ENCODE data around the gene ADAP1. TPM values are rescaled to one million over a fixed set of nuclear protein-coding genes. Genes with fewer than 3 reads are reported as not detected.

Gene ADAP1
- polyA plus RNA-seq, 1 donor, result 3.2 TPM

DNA sequence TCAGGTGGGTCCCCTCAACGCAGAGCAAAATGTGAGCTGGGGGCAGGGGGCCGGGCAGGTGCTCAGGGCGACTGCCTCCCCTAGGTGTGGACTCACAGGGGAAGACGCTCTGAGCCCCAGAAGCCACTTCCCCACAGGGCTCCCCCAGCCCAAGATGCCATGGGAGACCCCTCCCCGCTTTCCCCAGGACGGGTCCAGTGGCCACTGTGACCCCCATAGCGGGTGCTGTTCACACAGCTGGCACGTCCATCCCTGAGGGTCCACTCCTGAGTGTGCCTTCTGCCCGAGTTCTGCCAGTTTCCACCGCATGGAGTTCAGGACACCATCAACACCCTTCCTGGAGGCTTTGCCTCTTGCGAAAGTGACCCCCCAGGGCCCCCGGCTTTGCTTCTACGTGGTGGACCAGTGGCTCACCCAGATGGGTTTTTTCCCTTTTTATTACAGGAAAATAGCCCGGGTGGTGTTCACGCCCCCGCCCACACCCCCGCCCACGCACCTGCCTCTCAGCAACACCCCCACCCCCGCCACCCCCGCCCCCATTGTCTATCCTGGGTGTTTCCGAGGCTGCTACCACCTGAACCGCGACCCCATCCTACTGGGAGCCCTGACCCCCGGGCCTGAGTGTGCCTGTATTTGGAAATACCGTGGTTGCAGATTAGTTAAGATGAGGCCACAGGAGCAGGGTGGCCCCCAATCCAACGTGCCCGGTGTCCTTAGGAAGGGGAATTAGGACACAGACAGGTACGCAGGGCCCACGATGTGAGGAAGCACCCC lies 32.0 kb downstream of the ADAP1 start:
- no peak for DNase-seq (ENCODE audit: low read depth)

DNA sequence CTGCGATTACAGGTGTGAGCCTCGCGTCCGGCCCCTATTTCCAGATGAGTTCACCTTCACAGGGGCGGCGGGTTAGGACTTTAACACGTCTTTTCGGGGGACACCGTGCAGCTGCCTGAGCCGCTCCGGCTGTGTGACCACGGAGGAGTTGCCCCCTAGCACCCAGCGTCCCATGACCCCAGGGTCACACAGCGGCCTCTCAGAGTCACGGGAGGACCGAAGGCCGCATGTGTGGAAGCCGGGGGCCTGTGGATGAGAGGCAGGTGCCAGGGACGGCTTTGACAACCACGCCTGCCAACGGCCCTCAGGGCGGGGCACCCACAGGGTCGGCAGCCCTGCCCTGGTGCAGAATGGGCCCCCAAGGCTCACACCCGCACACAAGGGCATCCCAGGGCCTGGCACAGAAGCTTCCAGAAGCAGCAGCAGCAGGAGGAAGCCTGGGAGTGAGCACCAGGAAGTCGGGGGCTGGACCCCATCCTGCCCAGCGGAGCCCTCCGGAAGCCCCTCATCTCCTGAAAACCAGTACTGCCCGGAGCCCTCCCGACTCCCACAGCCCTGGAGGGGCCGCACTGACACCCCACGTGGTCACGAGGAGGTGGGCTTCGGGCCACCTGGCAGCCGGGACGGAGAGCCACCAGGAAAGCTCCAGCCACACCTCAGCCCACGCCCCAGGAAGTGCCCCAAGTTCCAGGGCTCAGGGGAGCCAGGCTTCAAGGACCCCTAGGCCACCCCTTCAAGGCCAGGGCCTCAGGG lies 32.7 kb downstream of the ADAP1 start:
- DNase-seq (ENCODE audit: low read depth), result no peak

DNA sequence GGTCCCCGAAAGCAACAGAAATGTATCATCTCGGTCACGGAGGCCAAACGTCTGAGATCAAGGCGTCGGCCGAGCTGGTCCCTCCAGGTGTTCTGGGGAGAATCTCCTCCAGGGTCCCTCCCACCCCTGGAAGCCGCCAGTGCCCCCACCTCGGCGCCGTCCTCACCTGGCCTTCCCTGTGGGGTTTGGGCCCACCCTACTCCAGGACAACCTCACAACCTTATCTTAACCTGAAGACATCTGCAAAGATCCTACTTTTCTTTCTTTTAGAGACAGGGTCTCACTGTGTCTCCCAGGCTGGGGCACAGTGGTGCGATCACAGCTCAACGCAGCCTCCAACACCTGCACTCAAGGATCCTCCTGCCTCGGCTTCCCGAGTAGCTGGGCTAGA lies 33.4 kb downstream of the ADAP1 start:
- no peak for DNase-seq (ENCODE audit: low read depth)

DNA sequence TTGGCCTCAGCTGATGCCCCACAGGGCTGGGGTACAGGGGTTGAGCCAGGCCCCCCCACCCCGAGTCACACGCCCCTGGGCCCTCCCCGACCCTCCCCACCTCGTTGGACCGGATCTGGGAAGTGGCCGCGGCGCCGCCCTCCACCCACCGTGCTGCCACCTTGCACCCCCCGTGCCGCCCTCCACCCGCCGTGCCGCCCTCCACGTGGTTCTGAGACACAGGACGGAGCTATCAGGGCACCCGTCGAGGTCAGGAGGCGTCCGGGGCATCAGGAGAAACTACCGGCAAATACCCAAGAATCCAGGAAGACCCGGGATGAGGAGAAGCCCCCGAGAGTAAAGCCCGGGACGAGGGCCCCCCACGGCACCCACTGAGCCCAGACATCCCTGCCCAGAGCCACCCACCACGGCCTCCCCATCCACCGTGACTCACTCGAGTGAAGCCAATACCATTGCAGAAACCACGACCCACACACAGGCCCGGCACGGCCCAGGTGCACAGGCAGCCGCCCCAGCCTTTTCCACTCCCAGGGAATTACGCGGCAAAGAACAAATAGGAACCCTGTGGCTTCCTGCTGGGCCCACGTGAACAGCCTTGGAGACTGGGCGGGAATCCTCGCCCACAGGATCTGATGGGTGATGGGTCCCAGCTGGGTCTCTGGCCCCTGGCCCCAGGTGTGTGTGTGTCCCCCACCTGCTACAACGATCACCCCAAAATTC lies 34.0 kb downstream of the ADAP1 start:
- no peak for DNase-seq (ENCODE audit: low read depth)

DNA sequence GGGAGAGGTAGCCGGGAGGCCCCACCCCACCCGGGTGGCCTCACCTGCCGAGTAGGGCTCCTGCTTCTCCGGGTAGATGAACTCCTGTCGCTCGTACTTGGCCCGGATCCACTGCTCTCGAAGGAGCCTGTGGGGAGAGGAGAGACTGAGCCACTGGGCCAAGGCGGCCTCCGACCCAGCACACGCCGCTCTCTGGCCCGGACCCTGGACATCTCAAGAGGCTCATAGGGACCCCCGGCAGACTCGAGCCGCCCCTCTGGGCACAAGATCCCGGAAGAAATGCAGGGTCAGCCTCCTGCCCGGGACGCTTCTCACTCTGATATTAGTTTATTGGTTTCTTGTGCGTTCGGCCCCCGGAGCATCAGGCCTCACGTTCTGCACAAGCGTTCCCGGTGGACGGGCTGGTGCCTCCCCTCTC lies 34.5 kb downstream of the ADAP1 start:
- DNase-seq (ENCODE audit: low read depth), result no peak

DNA sequence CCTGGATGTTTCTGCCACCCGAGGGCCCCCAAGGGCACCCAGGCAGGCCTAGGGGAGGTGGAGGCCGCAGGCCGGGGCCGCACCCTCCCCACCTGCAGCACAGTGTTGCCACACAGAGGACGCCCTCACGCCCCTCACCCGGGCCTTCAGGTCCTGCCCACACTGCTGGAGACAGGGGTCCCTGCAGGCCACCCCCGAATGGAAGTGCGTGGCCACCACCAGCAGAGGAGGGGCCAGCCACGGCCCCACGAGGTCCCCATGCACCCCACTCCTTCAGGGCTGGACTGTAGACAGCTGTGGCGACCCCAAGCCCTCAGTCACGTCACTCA lies 35.4 kb downstream of the ADAP1 start:
- no peak for DNase-seq (ENCODE audit: low read depth)

DNA sequence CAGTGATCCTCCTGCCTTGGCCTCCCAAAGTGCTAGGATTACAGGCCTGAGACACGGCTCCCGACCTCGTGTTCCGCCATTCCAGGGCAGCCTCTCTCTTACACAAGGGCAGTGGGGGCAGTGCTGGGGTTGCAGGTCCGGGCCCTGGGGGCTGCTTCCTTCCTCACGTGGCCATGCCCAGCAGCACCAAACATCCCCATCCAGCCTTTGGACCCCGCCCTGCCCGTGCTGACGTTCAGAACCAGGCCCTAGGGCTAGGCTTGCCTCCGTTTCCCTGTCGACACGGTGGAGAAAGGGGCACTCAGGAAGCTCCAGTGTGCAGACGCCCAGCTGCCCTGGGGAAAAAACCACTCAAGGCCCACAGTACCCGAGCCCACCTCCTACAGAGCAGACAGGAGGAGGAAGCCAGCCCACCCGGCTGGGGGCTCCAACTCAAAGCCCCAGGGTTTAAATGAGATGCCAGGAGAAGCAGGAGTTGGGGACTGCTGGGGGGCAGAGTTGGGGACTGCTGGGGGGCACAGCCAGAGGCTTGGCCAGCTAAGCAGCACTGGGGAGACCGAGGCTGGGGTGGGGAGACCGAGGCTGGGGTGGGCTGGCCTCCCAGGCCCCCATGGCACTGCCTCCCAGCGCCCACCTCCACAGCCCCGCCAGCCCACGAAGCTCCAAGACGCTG lies 35.9 kb downstream of the ADAP1 start:
- no peak for DNase-seq (ENCODE audit: low read depth)

DNA sequence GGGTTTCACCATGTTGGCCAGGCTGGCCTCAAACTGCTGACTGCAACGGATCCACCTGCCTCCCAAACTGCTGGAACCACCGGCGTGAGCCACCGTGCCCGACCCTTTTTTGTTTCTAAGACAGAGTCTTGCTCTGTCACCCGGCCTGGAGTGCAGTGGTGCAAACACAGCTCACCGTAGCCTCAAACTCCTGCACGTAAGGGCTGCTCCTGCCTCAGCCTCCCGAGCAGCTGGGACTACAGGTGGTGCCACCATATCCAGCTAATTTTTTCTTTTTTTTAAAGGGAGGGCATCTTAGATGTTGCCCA lies 36.4 kb downstream of the ADAP1 start:
- DNase-seq (ENCODE audit: low read depth), result no peak

DNA sequence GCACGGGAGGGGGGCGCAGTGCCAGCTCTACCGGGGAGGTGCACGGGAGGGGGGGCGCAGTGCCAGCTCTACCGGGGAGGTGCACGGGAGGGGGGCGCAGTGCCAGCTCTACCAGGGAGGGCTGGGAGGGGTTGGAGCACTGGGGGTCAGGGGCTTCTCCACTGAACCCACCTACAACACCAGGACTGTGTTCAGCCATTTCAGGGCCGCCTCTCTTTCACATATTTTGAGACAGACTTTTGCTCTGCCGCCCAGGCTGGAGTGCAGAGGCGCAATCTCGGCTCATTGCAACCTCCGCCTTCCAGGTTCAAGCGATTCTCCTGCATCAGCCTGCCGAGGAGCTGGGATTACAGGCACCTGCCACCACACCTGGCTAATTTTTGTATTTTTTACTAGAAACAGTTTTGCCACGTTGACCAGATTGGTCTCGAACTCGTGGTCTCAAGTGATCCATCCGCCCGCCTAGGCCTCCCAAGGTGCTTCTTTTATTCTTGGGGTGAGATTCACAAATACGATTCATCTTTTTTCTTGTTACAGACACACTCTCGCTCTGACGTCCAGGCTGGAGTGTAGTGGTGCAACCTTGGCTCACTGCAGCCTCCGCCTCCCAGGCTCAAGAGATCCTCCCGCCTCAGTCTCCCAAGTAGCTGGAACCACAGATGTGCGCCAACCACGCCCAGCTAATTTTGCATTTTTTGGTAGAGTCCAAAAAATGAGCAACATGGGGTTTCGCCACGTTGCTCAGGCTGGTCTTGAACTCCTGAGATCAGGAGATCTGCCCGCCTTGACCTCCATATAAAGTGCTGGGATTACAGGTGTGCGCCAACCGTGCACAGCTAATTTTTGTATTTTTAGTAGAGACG lies 37.0 kb downstream of the ADAP1 start:
- no peak for DNase-seq (ENCODE audit: low read depth)

DNA sequence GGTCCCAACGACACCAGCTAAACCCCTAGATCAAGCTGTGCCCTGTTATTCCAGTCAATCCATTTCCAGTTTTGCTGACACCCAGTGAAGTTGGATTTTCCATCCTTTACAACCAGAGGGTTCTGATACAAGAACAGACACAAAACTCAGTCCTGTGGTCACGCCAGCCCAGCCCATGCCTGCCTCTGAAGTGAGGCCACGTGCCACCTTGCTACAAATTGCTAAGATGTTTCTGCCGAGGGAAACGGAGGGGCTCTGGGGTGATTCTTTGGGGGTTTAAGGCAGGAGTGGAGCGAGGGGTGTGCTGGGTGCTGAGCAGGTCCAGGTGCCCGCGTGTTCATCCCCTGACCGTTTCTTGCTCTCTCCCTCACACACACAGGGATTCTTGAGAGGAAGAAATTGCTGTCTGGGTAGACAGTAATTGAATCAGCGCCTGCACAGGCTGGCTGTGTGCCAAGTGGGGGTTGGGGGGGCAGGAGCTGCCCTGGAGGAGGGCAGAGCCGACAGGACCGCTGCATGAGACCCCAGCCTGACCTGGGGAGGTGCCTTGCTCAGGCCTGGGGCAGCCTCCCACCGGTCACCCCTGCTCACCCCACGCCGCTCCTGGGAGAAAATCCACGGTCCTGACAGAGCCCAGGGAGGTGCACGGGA lies 38.1 kb downstream of the ADAP1 start:
- no peak for DNase-seq (ENCODE audit: low read depth)

DNA sequence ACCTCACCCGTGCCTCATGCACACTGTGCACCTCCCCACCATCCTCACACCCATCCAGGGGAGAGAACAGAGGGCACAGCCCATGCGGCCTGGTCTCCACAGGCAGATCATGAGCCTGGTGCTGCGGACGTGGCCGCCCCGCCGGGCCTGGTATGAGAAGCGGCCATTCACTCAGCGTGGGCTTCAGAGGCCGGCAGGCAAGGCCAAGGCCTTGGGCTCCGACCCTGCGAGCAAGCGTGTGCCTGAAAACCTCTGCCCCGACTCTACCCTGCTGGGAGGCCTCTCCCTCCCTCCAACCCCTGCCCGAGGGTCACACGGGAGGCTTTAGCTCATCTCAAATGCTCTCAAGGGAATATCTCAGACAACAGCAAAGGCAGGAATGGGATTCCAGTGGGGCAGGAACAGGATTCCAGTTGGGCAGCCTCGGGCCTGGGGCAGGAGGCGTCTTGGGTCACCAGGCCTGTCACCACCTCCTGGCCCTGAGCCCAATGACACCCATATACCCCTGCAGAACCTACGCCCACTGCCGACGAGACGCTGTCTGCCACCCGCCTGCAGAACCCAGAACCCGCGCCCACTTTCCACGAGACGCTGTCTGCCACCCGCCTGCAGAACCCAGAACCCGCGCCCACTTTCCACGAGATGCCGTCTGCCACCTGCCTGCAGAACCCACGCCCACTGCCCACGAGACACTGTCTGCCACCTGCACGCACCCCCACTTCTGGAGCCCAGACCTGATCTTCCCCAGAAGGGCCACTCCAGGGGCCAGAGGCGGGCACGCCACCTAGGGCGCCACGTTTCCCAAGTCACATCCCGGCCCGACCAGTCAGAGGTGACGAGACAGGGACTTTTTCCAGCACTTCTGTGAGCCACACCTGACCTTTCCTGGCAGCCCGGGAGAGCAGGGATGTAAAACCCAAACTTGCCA lies 38.9 kb downstream of the ADAP1 start:
- DNase-seq (ENCODE audit: low read depth), result no peak

DNA sequence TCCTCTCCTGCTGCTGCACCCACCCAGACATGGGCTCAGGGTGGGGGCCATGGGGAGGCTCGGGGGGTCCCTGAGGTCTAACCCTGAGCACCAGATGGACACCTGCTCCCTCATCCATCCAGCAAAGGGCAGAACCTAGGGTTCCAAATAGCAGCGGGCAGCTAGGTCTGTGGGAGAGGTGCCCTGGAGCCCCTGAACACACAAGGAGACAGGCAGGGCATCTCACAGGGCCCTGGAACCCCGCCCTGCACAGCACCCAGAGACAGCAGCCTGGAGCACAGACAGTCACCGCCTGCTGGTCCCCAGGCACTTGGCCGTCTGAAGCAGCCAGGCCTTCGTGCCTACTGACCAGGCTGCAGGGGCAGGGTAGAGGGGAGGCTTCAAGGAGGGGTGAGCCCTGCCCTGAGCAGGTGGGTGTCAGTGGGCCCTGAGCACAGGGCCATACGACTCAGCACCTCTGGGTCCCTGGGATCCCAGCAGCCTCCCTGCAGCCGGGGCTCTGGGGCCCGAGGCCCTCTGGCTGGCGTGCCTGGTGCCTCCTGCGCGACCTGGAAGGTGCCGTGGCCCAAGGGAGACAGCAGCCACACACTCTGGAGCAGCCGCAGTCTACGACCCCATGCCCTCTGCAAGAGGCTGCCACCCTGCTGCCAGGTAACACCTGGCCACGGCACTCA lies 39.8 kb downstream of the ADAP1 start:
- no peak for DNase-seq (ENCODE audit: low read depth)

DNA sequence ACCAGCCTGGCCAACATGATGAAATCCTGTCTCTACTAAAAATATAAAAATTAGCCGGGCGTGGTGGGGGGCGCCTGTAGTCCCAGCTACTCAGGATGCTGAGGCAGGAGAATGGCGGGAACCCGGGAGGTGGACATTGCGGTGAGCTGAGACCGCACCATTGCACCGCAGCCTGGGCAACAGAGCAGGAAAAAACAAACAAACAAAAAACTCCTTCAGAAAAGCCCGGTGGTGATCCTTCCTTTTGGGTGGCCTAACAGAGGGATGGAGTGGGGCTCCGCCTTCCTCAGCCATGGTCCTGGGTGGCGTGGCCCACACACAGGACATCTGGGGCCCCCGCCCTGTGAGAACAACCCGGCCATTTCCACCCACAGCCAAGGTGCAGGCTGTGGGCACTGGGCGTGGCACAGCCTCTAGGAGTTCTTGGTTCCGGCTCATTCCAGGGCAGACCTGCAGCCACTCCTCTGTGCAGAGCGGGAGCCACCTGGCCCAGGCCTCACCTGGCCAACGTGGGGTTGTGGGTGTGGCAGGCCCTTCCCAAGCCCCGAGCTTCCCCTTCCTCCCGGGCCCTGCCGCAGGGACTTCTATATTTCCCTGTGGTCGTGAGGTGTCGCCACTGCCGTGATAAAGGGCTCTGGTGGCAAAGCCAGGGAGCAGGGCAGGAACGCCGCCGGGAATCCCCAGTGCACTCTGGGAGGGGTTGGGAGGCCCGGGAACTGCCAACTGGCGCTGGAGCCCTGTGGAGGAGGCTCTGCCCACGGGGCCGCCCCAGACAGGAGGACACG lies 40.6 kb downstream of the ADAP1 start:
- DNase-seq (ENCODE audit: low read depth), result no peak

DNA sequence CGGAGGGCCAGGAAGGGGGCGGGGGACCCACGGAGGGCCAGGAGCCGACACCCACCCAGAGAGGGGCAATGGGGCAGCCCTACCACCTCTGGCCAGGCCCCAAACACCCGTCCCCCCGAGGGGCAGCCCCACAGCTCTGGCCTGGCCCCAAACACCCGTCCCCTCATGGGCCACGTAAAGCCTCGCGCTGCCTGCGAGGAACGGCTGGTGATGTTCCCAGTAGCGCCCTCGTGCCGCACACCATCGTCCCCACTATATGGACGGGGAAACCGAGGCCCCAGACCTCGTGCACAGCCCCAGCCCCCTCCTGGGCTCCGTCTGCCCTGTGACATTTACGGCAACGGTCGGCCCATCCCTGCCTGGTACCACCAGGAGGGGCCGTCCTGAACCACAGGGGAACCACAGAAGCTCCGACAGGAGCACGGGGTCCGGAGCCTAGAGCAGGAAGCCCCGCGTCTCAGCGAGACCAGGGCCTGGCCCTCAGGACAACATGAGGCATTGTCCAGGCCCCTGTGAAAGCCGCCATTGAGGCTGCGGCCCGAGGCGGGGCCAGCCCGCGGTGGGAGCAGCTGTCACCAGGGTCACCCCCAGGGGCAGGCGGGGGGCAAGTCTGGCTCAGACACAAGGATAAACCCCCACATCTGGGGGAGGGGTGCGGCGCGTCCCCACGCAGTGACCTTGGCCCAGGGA lies 42.5 kb downstream of the ADAP1 start:
- no peak for DNase-seq (ENCODE audit: low read depth)

DNA sequence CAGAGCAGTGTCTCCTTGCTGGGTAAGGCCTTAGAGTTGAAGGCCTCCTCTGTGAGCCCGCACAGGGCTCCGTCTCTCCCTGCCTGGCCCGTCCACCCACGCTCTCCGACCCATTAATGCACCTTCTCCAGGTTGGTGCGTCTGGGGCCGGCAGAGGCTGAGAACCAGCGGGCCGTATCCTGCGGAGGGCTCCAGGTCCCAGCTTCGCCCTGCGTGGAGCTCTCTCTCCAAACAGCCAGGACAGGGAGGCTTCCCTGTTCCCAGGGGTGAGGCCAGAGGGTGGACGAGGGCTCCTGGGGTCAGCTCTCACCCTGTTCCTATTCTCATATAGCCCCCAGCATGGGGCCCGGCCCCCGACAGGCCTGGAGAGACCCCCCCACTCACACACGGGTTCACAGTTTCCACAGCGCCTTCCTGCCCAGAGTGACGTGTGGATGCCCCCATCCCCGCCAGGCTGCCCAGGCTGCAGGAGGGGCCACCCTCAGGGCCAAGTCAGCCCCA lies 43.5 kb downstream of the ADAP1 start:
- no peak for DNase-seq (ENCODE audit: low read depth)

DNA sequence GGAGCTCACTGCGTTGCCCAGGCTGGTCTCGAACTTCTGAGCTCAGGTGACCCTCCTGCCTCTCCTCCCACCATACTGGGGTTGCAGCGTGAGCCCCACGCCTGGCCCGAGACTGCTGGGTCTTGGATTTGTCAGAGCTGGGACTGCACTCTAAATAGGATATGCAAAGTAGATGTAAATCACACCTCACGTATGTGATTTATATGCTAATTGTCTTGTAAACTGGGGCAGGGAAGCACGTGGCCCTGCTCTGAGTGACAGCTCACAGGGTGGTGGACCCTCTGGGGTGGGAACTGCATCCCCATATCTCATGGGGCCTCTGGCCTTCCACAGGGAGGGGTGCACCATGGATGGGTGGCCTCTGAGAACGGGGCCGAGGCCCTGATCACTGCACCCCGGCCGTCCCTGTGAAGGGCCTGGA lies 44.0 kb downstream of the ADAP1 start:
- no peak for DNase-seq (ENCODE audit: low read depth)
